22Rv1 (cell line): ENCODE measurements around the gene MYPOP.

Experiments used
- H3K27ac ChIP-seq: fragments of 450-650 bp; 2 replicates; pipeline ENCODE4 v1.5.1; 2017
- CTCF ChIP-seq: fragments of 450-650 bp; IDR thresholded peaks from 2 replicates; pipeline ENCODE4 v1.5.1; 2017; ENCODE audit warnings: mild to moderate bottlenecking
- ZFX ChIP-seq: fragments of 450-650 bp; IDR thresholded peaks from 2 replicates; pipeline ENCODE4 v1.6.1; 2017; ENCODE audit warnings: antibody characterized with exemption, borderline replicate concordance

The MYPOP gene

GRCh38 chr19:45881909-45882528, 20.4 kb downstream of the MYPOP start:
- TF ChIP-seq ZFX (no peak), CTCF (no peak)
- H3K27ac ChIP-seq: peak overlapping the region; percentile 100

GRCh38 chr19:45881082-45881908, 21.1 kb downstream of the MYPOP start:
- no peak for TF ChIP-seq CTCF
- TF ChIP-seq ZFX: no peak
- H3K27ac ChIP-seq: peak overlapping the region; percentile 100

- H3K27ac ChIP-seq: peak overlapping the region; percentile 87
- no peak for TF ChIP-seq ZFX
- TF ChIP-seq CTCF: no peak
These were observed 22.4 kb downstream of the MYPOP start for GRCh38 chr19:45879971-45880370.

DNA sequence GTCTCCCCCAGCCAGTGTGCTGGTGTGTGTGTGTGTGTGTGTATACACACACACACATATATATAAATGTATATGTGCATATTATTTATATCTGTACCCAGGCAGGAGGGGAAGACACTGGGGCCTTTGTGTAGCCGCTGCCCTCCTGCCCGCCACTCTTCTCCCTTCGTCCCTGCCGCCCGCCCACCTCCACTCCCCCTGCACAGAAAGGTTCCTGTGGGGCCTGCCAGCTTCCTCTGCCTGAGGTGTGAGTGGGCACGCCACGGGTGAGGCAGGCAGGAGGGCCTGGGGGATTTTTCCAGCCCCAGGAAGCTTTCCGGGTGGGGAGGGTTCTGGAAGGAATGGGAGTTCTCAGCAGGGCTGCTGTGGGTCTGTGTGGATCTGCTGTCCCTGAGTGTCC, 23.4 kb downstream of the MYPOP start:
- TF ChIP-seq CTCF (no peak), ZFX (no peak)
- H3K27ac ChIP-seq: peak overlapping the region; percentile 87

GRCh38 chr19:45878043-45878794, 24.2 kb downstream of the MYPOP start:
- no peak for TF ChIP-seq CTCF
- TF ChIP-seq ZFX: no peak
- peak overlapping the region; percentile 87 for H3K27ac ChIP-seq

DNA sequence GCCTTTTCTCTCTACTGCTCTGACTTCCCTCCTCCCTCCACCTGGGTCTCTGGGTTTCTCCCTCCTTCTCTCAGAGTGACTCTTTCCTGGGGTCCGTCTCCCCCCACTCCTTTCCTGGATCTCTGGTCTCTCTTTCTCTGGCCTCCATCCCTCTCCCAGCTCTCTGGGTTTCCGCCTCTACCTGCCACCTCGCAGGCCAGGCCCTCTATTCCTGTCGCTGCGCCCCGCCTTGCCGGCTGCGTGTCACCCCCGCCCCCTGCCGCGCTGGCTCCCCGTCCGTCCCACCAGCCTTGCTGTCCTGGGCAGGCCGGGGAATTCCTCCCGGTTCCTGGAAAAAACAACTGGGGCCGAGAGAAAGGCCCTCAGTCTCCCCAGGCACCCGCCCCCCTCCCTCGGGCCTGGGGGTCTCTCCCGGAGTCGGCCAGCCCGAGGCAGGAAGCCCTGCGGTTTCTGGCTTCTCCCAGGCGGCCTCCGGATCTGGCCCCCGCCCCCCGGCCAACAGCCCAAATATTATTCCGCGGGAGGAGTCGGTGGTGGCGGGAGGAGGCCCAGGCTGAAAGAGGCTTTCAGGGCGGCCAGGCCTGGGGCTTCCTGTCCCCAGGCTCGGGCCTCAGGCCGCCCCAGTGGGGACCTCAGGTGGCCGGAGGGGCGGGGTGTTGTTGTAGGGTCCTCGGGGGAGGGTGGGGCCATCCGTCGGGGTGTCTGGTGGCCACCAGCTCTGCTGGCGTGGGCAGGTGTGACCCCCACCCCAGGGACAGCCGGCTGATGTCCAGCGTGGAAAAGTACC, 25.8 kb downstream of the MYPOP start:
- no peak for TF ChIP-seq ZFX
- no peak for TF ChIP-seq CTCF
- no peak overlapping the region for H3K27ac ChIP-seq
